ENCODE measurements around the gene PES1.
"Not testable (repeated sequence)": the region's sequence is repeated elsewhere in the genome, so short reads cannot be mapped to it uniquely, and the experiment has no call there.

The PES1 gene

DNA sequence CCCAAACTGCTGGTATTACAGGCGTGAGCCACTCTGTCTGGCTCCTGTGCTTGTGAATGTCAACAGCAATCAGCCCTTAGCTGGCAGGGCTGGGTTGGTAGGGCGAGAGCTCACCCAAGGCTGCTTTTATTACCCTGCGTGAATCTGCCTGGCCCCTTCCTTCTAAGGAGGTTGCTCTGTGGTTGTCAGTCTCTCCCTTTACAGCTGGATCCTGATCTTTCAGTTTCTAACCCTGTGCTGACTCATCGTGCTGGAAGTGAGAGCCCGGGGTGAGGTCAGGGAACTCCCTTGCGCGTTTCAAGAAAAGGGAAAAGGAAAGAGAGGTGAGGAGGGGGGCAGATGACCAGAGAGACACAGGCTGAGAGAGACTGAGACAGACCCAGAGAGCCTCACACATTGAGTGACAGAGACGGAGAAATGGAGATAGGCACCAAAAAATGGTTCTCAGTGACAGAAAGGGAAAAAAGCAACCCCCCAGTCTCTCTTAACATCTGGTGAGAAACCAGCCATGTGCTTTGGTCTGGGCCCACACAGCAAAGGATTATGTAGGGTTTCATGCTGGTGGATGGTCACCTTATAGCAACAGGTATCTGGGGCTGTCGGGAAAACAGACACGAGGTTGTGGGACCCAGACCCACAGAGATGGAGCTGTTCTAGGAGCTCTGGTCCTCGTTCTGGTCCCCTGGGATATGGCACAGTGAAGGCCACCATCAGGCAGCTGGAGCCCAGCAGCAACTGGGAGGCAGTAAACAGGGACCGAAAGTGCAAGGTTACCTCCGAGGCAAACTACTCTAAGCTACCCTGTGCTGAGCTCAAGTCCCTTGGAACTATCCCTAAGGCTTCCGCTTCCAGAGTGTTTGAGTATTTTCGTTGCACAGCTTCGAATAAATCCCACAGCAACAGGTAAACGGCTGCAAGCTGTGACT is 17.8 kb upstream of the PES1 start:
- no peak for DNase-seq (ENCODE audit: low read depth in 1 of 2, low spot score in 1 of 2)

DNA sequence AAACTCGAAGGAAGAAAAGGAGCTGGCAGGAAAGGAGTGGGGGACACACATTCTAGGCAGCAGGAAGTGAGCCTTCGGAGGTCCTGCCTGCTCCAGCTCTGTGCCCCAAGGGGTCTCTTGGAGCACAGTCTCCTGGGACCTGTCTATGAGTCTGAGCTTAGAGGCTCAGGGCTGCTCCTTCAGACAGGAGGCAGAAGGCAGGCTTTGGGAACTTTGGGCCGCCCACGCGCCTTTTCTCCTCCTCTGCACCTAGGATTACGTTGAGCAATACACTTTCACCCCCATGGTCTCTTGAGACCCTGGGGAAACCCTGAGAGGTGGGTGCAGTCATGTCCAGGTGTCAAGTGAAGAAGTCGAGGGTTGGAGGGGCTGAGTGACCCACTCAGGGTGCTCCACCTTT is 16.2 kb upstream of the PES1 start:
- no peak for DNase-seq (ENCODE audit: low read depth in 1 of 2, low spot score in 1 of 2)

DNA sequence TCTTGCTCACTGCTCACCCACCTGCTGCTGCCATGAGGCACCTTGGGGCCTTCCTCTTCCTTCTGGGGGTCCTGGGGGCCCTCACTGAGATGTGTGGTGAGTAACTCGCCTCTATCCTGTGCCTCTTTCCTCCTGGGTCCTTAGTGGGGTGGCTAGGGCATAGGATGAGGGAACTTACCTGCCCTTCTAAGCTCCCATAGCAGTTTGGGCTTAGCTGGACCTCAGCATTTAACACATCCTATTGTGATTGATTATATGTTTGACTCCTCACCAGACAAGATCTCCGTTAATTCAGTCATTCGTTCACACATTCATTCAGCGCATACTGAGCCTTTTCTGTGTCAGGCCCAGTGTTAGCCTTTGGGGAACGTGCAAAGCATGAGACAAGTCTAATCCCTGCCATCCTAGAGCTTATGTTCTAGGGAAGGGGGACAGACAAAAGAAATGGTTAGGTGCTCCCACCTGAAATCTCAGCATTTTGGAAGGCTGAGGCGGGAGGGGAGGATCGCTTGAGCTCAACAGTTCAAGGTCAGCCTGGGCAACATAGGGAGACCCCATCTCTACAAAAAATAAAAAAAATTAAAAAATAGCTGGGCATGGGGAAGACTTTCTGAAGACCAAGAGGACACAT is 15.7 kb upstream of the PES1 start:
- no peak for DNase-seq (ENCODE audit: low read depth in 1 of 2, low spot score in 1 of 2)

DNA sequence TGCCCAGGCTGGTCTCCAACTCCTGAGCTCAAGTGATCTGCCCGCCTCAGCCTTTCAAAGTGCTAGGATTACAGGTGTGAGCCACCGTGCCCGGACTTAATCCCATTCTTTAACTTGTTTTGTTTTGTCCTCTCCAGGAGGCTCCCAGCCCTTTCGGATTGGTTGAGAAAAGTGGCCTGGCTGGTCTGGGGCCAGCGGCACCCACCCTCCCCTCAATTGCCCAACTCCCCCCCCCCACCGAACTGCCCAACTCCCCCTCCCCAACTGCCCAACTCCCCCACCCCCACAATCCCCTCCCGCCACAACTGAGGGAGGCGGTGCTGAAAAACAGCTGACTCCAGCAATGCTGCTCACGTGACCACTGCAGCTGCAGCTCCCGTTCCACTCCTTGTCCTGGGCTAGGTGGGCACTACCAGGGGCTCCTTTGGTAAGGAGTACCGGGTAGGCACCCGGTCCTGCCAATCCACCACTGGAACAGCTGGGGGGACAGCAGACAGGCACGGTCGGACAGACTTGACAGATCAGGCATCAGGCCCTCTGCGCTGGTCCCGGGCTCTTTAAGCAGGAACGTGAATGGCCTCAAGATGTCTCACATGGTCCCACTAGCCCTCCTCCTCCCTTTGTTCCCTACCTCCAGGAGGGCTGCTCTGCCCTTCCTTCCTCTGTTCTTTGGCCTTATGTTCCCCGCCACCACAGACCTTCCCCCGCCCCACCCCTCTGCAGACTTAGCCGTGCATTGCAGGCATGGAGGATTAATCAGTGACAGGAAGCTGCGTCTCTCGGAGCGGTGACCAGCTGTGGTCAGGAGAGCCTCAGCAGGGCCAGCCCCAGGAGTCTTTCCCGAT is 15.0 kb upstream of the PES1 start, which contains the start of gene TCN2:
Gene TCN2, plus strand, starts transcription at position 720 of the 845 bp plus-strand sequence. CDS start 158 bp downstream, outside the sequence.
- no peak for DNase-seq (ENCODE audit: low read depth in 1 of 2, low spot score in 1 of 2)

DNA sequence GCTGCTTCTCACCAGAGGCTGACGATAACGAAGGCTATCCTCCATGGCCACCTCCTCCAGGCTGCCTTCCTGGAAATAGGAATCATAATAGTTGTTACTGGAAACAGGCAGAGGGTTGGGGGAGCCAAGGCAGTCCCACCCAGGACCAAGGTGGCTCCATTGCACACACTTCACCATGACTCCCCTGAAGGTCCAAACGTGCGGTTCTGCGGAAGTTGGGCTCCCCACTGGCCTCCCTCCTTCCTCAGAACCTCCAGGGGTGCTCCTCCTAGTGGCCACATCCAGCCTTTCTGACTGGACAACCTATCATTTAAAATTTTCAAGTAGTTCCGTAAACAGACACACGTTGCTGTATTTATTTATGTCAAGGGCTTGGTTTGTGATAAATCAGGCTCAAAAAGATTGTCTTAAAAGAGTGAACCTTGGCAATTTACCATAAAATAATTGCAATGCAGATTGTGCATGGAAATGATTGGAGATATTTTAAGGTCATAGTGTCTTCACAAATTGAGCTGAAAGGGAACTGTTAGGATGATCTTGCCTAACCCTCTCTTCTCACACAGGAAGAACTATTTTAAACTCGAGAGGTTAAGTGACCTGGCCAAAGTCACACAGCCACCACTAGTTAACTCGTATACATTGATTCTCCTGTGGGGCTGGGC is 13.9 kb upstream of the PES1 start:
- no peak for DNase-seq (ENCODE audit: low read depth in 1 of 2, low spot score in 1 of 2)

DNA sequence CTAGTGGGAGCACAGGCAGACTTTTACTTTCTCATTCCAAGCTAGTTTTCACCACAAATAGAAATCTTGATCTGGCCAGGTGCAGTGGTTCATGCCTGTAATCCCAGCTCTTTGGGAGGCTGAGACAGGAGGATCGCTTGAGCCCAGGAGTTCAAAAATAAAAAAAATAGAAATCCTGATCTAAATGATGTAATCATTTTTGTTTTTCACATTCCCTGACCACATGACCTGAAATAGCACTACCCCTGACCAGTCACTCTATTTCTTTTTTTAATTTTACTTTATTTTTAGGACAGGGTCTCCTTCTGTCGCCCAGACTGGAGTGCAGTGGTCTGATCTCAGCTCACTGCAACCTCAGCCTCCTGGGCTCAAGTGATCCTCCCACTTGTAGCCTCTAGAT is 13.0 kb upstream of the PES1 start:
- DNase-seq (ENCODE audit: low read depth in 1 of 2, low spot score in 1 of 2) = no peak

DNA sequence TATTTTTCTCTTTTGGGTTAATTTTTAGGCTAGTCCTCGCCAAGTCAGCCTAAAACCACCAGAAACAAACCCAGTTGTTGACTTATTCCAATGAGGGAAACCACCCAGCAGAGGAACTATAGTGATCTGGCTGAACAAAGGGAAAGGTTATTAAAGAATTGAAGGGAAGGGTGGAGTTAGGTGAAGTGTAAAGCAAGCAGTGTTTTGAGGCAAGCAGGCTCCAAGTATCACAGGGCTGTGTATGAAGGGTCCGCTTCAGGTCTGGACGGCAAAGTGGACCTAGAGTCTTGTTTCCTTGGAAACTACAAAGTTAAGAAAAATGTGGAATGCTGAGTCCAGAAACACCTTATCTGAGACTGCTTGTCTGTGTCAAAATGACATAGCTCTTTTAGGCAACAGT is 12.1 kb upstream of the PES1 start:
- no peak for DNase-seq (ENCODE audit: low read depth in 1 of 2, low spot score in 1 of 2)

DNA sequence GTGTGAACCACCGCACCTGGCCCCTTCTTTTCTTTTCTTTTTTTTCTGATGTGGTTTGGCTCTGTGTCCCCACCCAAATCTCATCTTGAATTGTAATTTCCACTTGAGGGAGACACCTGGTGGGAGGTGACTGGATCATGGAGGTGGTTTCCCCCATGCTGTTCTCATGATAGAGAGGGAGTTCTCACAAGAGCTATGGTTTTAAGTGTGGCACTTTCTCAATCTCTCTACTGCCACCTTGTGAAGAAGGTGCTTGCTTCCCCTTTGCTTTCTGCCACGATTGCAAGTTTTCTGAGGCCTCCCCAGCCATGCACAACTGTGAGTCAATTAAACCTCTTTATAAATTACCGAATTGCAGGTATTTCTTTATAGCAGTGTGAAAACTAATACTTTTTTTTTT is 10.3 kb upstream of the PES1 start:
- no peak for DNase-seq (ENCODE audit: low read depth in 1 of 2, low spot score in 1 of 2)

DNA sequence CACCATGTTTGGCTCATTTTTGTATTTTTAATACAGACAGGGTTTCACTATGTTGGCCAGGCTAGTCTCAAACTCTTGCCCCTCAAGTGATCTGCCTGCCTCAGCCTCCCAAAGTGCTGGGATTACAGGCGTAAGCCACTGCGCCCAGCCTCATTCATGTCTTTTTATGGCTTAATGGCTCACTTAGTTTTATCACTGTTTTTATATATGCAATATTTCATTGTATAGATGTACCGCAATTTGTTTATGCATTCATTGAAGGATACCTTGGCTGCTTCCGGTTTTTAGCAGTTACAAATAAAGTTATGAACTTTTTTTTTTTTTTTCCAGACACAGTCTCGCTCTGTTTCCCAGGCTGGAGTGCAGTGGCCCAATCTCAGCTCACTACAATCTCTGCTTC is 9.8 kb upstream of the PES1 start:
- DNase-seq (ENCODE audit: low read depth in 1 of 2, low spot score in 1 of 2) = no peak

DNA sequence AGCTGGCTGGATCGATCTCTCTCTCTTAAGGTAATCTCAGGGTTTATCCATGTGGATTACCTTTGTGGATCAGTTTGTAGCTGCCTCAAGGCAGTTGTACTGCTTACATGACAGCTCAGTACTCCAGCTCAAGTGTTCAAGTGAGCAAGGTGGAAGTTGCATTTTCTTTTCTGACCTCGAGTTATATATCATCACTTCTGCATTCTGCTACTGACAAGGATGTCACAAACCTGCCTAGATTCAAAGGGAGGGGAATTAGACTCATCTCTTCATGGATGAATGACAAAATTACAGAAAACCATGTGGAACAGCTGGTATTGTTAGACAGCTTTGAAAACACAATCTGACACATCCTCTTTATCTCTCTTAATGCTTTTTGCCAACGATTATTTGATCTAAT is 9.2 kb upstream of the PES1 start:
- no peak for DNase-seq (ENCODE audit: low read depth in 1 of 2, low spot score in 1 of 2)

DNA sequence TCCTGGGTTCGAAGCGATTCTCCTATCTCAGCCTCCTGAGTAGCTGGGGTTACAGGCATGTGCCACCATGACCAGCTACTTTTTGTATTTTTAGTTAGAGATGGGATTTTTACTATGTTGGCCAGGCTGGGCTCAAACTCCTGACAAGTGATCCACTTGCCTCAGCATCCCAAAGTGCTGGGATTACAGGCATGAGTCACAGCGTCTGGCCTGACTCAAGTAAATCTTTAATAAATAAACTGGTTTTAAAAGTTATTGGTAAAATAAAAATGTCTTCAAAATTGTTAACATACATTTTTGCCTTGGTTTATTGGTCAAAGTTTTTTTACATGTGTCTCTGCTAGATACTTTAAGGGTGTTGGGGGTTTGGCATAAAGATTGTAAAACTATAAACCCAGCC is 7.3 kb upstream of the PES1 start:
- DNase-seq (ENCODE audit: low read depth in 1 of 2, low spot score in 1 of 2) = no peak

DNA sequence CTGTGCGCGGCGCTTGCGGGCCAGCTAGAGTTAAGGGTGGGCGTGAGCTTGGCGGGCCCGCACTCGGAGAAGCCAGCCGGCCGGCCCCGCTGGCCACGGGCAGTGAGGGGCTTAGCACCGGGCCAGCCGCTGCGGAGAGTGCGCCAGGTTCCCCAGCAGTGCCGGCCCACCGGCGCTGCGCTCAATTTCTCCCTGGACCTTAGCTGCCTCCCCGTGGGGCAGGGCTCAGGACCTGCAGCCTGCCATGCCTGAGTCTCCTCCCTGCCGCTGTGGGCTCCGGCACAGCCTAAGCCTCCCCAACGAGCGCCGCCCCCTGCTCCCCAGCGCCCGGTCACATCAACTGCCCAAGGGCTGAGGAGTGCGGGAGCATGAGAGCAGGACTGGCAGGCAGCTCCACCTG is 5.2 kb upstream of the PES1 start:
- DNase-seq (ENCODE audit: low read depth in 1 of 2, low spot score in 1 of 2) = no peak

DNA sequence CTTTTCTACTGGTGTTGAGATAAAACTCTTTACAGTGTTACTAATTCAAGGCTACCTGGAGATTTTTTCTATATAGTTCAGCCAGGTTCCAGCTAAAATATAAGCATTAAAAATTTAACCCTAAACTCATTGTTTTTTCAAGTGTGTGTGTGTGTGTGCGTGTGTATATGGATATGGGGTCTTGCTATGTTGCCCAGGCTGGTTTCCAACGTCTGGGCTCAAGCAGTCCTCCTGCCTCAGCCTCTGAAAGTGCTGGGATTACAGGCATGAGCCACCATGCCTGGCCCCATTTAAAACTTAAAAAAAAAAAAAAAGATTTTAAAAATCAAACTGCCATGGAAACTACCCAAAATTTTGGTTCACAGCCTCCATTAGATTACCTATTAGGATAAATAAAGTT is 4.5 kb upstream of the PES1 start:
- no peak for DNase-seq (ENCODE audit: low read depth in 1 of 2, low spot score in 1 of 2)

DNA sequence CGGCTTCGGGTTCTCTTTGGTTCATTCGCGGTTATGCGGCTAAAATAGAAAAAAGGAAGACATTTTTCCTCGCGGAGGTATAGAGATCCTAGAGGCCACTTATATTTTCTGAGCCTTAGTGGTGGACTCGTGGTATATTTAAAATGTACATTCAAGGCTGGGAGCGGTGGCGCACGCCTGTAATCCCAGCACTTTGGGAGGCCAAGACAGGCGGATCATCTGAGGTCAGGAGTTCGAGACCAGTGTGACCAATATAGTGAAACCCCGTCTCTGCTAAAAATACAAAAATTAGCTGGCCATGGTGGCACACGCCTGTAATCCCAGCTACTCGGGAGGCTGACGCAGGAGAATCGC is 627 bp upstream of the PES1 start:
- DNase-seq (ENCODE audit: low read depth in 1 of 2, low spot score in 1 of 2) = not testable (repeated sequence)

DNA sequence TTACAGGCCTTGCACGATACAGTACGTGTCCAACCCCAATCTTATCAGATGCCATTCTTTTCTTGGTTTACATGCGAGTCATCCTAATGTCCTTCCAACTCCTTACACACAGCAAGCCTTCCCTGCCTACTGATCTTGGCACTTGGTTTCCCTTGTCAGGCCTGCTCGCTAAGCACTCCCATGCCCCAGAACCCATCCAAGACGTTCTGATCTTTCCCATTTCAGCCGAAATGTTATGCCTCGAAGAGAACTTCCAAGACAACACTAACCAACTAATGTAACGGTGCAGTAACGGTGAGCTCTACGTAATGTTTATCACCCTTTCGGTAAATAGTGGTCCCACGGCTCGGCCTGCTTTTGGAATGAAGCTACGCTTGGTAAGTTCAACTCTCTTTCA is 521 bp downstream of the PES1 start:
- DNase-seq (ENCODE audit: low read depth in 1 of 2, low spot score in 1 of 2) = no peak

DNA sequence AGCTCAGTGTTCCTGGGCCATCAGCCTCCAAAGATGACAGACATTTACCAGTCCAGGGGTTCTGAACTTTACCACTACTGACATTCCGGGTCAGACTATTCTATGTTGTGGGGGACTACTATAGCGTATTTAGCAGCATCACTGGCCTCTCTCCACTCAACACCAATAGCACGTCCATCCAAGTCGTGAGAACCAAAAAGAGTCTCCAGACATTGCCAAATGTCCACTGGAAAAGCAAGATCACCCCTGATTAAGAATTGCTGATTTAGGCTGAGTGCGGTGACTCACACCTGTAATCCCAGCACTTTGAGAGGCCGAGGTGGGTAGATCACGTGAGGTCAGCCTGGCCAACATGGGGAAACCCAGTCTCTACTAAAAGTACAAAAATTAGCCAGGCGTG is 5.3 kb downstream of the PES1 start:
- no peak for DNase-seq (ENCODE audit: low read depth in 1 of 2, low spot score in 1 of 2)

DNA sequence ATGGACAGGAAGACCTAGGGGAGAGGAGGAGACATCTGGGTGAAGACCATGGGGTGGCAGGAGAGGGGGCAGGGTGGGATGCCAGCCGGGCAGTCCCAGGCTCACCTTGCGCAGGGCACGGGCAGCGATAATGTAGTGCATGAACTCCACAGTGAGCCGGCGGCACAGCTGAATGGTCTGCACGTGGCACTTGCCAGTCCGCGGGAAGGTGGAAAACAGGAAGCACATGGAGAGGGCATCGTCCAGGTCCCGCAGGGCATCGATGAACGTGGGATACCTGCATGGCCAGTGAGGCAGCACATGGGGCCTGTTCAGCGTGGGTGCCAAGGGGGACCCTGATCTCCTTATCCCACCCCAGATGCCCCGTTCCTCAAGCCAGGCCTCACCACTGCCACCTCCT is 7.3 kb downstream of the PES1 start:
- DNase-seq (ENCODE audit: low read depth in 1 of 2, low spot score in 1 of 2) = no peak

DNA sequence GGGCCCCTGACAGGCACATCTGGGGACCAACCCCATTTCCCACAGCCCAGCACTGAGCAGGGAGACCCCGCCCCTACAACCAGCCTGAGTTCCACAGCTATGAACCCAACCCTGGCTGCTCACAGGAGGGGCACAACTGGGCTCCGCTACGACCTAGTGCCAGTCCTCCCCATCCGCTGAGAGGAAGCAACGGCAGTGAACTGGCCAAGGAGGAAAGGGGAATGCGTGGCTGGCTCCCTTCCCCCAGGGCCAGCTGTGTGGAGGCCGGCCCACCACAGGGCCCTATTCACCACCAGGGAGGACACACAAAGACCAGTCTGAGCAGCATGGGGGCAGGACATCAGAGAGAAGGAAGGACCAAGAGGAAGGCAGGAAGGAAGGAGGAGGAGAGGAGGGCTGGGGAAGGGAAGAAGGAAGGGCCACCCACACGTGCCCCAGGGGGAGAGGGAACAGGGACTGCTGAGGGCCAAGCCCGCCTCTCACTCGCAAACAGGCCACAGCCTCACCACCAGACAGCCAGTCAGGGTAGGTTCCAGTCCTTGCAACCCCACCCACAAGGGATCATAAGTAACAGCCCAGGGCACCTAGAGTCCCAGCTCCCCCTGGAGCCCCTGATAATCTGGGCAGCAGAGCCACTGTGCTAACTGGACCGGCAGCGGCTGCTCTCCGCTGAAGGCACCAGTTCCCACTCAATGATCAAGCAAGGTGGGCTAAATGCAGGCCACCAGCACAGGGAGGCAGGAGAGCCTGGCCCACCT is 8.7 kb downstream of the PES1 start:
- no peak for DNase-seq (ENCODE audit: low read depth in 1 of 2, low spot score in 1 of 2)

DNA sequence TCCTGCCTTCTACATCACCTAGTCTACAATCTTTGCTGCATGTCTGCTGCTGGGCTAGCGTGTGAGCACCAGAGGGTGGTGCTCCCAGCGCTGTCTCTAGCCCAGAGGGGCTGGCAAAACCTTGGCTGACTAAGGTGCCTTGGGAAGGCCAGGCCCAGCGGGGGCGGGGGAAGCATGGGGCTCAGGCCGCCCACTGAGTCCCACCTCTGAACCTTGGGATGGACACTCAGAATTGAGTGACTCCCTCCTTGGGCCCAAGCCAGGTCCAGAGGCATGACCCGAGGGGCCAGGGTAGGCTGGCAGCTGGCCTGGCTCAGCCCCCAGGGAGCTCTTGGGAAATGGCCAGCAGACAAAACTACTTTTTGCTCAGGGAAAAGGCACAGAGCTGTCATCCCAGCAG is 9.7 kb downstream of the PES1 start:
- DNase-seq (ENCODE audit: low read depth in 1 of 2, low spot score in 1 of 2) = no peak

DNA sequence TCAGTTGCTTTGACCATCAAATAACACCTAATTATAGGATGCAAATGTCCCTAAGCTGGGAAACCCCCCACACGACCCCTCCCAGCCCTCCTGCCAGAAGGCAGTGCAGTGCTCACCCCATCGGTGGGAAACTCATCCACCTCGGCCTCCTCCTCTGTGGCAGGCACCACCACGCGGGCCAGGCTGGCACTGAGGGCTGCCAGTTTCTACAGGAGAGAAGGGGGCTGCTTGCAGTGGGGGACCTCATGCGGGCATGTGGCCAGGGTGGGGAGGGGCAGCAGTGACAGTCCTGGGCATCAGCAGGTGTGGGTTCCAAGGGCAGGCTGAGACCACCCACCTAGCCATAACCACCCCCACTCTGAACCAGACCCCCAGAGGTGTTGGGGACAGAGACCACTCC is 10.8 kb downstream of the PES1 start:
- no peak for DNase-seq (ENCODE audit: low read depth in 1 of 2, low spot score in 1 of 2)

DNA sequence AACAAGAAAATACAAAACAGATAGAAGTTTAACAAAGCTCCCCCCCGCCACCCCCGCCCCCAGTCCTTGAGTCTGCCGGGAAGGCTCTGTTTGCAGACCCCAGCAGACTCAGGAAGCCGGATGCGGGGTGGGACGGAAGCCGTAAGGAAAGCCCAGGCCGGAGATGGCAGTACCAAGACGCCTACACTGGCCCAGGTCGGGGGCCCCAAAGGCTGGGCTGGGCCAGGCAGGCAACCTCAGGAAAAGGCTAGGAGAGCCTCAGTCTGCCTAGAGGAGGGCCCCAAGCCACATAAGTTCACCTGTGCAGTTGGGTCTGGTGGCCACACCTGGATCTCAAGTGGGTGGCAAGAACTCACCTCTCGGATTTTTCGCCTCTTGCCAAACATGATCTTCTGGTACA is 13.2 kb downstream of the PES1 start:
- DNase-seq (ENCODE audit: low read depth in 1 of 2, low spot score in 1 of 2) = no peak
